HEK293 (cell line): Measurements from ENCODE around the gene MTMR3.

ENCODE experiments used
- CTCF ChIA-PET: fragments of 350-600 bp; formaldehyde crosslinking; extraction: SDS; loops from one replicate; lab custom pipeline; 2021; ENCODE audit warnings: antibody characterized with exemption; lab: Yijun Ruan, JAX
- POLR2A ChIA-PET: fragments of 300-600 bp; formaldehyde crosslinking; extraction: SDS; loops from one replicate; lab custom pipeline; 2020; ENCODE audit warnings: antibody characterized with exemption, inconsistent platforms; lab: Yijun Ruan, JAX
- H3K27ac ChIP-seq: fragments of 200-500 bp; sonication (Bioruptor generic); 2 replicates; pipeline ENCODE4 v1.5.1; 2014; ENCODE audit warnings: low read depth, low read length, control low read depth, inconsistent platforms; ENCODE audit errors: extremely low read depth
- H3K36me3 ChIP-seq, 2 experiments: fragments of 200-500 bp in 1 of 2; sonication (Bioruptor generic) in 1 of 2; 1 replicate in 1 of 2; 2 replicates in 1 of 2; pipeline ENCODE4 v1.5.1; 2014 to 2017; ENCODE audit warnings: inconsistent platforms in 2 of 2, low read length in 2 of 2; ENCODE audit not compliant: control insufficient read depth in 2 of 2, insufficient read depth in 1 of 2
- H3K4me1 ChIP-seq: fragments of 200-500 bp; sonication (Bioruptor generic); 2 replicates; pipeline ENCODE4 v1.5.1; 2014; ENCODE audit warnings: mild to moderate bottlenecking, low read length, inconsistent platforms; ENCODE audit not compliant: control insufficient read depth, insufficient read depth
- H3K4me3 ChIP-seq: 2 replicates; pipeline ENCODE4 v1.5.1; 2011; ENCODE audit warnings: low read depth, mild to moderate bottlenecking, control low read depth, low read length, moderate library complexity
- H3K9me3 ChIP-seq: fragments of 200-500 bp; sonication (Bioruptor generic); 2 replicates; pipeline ENCODE4 v1.5.1; 2014; ENCODE audit warnings: low read depth, low read length, inconsistent platforms; ENCODE audit not compliant: control insufficient read depth, insufficient read depth
- HOXA7 ChIP-seq: sonication (generic); formaldehyde crosslinking; IDR thresholded peaks from 2 replicates; pipeline ENCODE4 v1.8.1; 2022; ENCODE audit warnings: missing genetic modification reagents, borderline replicate concordance
- HOXC10 ChIP-seq: sonication (generic); formaldehyde crosslinking; IDR thresholded peaks from 2 replicates; pipeline ENCODE4 v1.8.1; 2023; ENCODE audit warnings: mild to moderate bottlenecking, missing genetic modification reagents
- KLF8 ChIP-seq: fragments of 450-650 bp; formaldehyde crosslinking; IDR thresholded peaks from 2 replicates; pipeline ENCODE4 v1.5.1; 2016; ENCODE audit warnings: missing biosample characterization, missing genetic modification characterization
- PRDM4 ChIP-seq: fragments of 450-650 bp; formaldehyde crosslinking; IDR thresholded peaks from 2 replicates; pipeline ENCODE4 v1.5.1; 2017; ENCODE audit warnings: missing biosample characterization, missing genetic modification characterization
- RBAK ChIP-seq: fragments of 450-650 bp; formaldehyde crosslinking; IDR thresholded peaks from 2 replicates; pipeline ENCODE4 v1.5.1; 2016; ENCODE audit warnings: missing biosample characterization, missing genetic modification characterization
- SCRT1 ChIP-seq: fragments of 450-650 bp; formaldehyde crosslinking; IDR thresholded peaks from 2 replicates; pipeline ENCODE4 v1.5.1; 2016; ENCODE audit warnings: missing biosample characterization, missing genetic modification characterization, borderline replicate concordance
- YY1 ChIP-seq: fragments of 450-650 bp; formaldehyde crosslinking; IDR thresholded peaks from 2 replicates; pipeline ENCODE4 v1.5.1; 2018; ENCODE audit warnings: missing biosample characterization, missing genetic modification characterization
- ZBTB20 ChIP-seq: fragments of 450-650 bp; formaldehyde crosslinking; IDR thresholded peaks from 2 replicates; pipeline ENCODE4 v1.5.1; 2016; ENCODE audit warnings: missing biosample characterization, missing genetic modification characterization
- ZBTB48 ChIP-seq: fragments of 450-650 bp; formaldehyde crosslinking; IDR thresholded peaks from 2 replicates; pipeline ENCODE4 v1.5.1; 2016; ENCODE audit warnings: missing biosample characterization, missing genetic modification characterization
- ZBTB8A ChIP-seq: fragments of 450-650 bp; formaldehyde crosslinking; IDR thresholded peaks from 2 replicates; pipeline ENCODE4 v1.5.1; 2016; ENCODE audit warnings: missing biosample characterization, missing genetic modification characterization
- ZNF146 ChIP-seq: fragments of 450-650 bp; formaldehyde crosslinking; IDR thresholded peaks from 2 replicates; pipeline ENCODE4 v1.5.1; 2016; ENCODE audit warnings: missing biosample characterization, missing genetic modification characterization
- ZNF184 ChIP-seq: fragments of 450-650 bp; IDR thresholded peaks from 2 replicates; pipeline ENCODE4 v1.5.1; 2018; ENCODE audit warnings: missing biosample characterization, mild to moderate bottlenecking, missing genetic modification characterization
- ZNF24 ChIP-seq: fragments of 450-650 bp; formaldehyde crosslinking; IDR thresholded peaks from 2 replicates; pipeline ENCODE4 v1.5.1; 2016; ENCODE audit warnings: missing biosample characterization, missing genetic modification characterization
- ZNF335 ChIP-seq: fragments of 450-650 bp; formaldehyde crosslinking; conservative IDR thresholded peaks from 2 replicates; pipeline ENCODE4 v1.5.1; 2016; ENCODE audit warnings: missing biosample characterization, missing genetic modification characterization
- ZNF354C ChIP-seq: fragments of 450-650 bp; formaldehyde crosslinking; IDR thresholded peaks from 2 replicates; pipeline ENCODE4 v1.5.1; 2016; ENCODE audit warnings: missing biosample characterization, missing genetic modification characterization, low read depth, borderline replicate concordance
- ZNF518A ChIP-seq: fragments of 450-650 bp; formaldehyde crosslinking; conservative IDR thresholded peaks from 2 replicates; pipeline ENCODE4 v1.5.1; 2016; ENCODE audit warnings: low read depth, missing biosample characterization, missing genetic modification characterization
- ZNF561 ChIP-seq: fragments of 450-650 bp; IDR thresholded peaks from 2 replicates; pipeline ENCODE4 v1.5.1; 2018; ENCODE audit warnings: missing biosample characterization, missing genetic modification characterization, borderline replicate concordance
- ZNF639 ChIP-seq: fragments of 450-650 bp; formaldehyde crosslinking; IDR thresholded peaks from 2 replicates; pipeline ENCODE4 v1.5.1; 2016; ENCODE audit warnings: missing biosample characterization, missing genetic modification characterization
- ZNF660 ChIP-seq: fragments of 450-650 bp; IDR thresholded peaks from 2 replicates; pipeline ENCODE4 v1.5.1; 2018; ENCODE audit warnings: missing biosample characterization, mild to moderate bottlenecking, missing genetic modification characterization
- ZNF701 ChIP-seq: fragments of 450-650 bp; formaldehyde crosslinking; IDR thresholded peaks from 2 replicates; pipeline ENCODE4 v1.5.1; 2016; ENCODE audit warnings: missing biosample characterization, missing genetic modification characterization
- ZNF747 ChIP-seq: fragments of 450-650 bp; formaldehyde crosslinking; IDR thresholded peaks from 2 replicates; pipeline ENCODE4 v1.5.1; 2016; ENCODE audit warnings: missing biosample characterization, missing genetic modification characterization
- ZNF776 ChIP-seq: fragments of 450-650 bp; formaldehyde crosslinking; IDR thresholded peaks from 2 replicates; pipeline ENCODE4 v1.5.0; 2017; ENCODE audit warnings: missing biosample characterization, missing genetic modification characterization, borderline replicate concordance
- ZNF837 ChIP-seq: fragments of 450-650 bp; formaldehyde crosslinking; IDR thresholded peaks from 2 replicates; pipeline ENCODE4 v1.5.1; 2016; ENCODE audit warnings: missing biosample characterization, missing genetic modification characterization

Gene MTMR3

GRCh38 chr22:29926057-29926456 is 43.1 kb downstream of the MTMR3 start:
- H3K4me1 ChIP-seq = no peaks in the 10 kb centered on the region
- no peaks in the 10 kb centered on the region for H3K9me3 ChIP-seq
- no peaks in the 10 kb centered on the region for H3K36me3 ChIP-seq
- TF ChIP-seq ZNF146 (tag by site-specific recombination) (peak; percentile 69; the same call in 1 of the 2 replicates), ZNF776 (tag by site-specific recombination) (no peak), ZBTB8A (tag by site-specific recombination) (no peak)
- no peak overlapping the region for H3K27ac ChIP-seq
- ChIA-PET POLR2A (interaction anchor here (0.5 kb wide), 1 partner anchor 513 kb away, joined by 4 read pairs; no protein-coding TSS in a partner anchor), CTCF (interaction anchor here (0.6 kb wide), 1 partner anchor 122 kb away, joined by 3 read pairs; no protein-coding TSS in a partner anchor)
- no peak overlapping the region for H3K4me3 ChIP-seq

GRCh38 chr22:29932136-29932535 is 49.2 kb downstream of the MTMR3 start:
- POLR2A ChIA-PET = interaction anchor here (0.9 kb wide), 1 partner anchor 24 kb away, joined by 3 read pairs; no protein-coding TSS in a partner anchor
- CTCF ChIA-PET = interaction anchor here (1.2 kb wide), 1 partner anchor 13 kb away, joined by 4 read pairs; no protein-coding TSS in a partner anchor
- H3K27ac ChIP-seq = no peak overlapping the region
- H3K36me3 ChIP-seq = no peaks in the 10 kb centered on the region
- H3K4me1 ChIP-seq = peaks cover 5% of the 10 kb centered on the region; the same call in 1 of the 2 replicates
- no peak overlapping the region for H3K4me3 ChIP-seq
- TF ChIP-seq ZNF24 (tag by site-specific recombination) (no peak), ZBTB20 (tag by site-specific recombination) (no peak), ZNF354C (tag by site-specific recombination) (no peak), PRDM4 (tag by site-specific recombination) (no peak), HOXC10 (no peak), RBAK (tag by site-specific recombination) (no peak), KLF8 (tag by site-specific recombination) (no peak), ZNF747 (no peak), ZNF335 (tag by site-specific recombination) (no peak), ZNF518A (tag by site-specific recombination) (no peak), ZBTB48 (no peak), YY1 (tag by site-specific recombination) (no peak), ZNF561 (no peak), SCRT1 (no peak), ZNF639 (no peak), HOXA7 (CRISPR knock-in tag) (no peak), ZNF184 (tag by site-specific recombination) (no peak), ZNF701 (tag by site-specific recombination) (no peak), ZNF837 (tag by site-specific recombination) (no peak), ZNF660 (tag by site-specific recombination) (no peak)
- no peaks in the 10 kb centered on the region for H3K9me3 ChIP-seq
